ENCODE measurements around the gene CYTH3.

CYTH3 gene

GRCh38 chr7:6165521-6166320 is 106.7 kb downstream of the CYTH3 start:
- DNase-seq (ENCODE audit: low spot score) = no peak

- no peak for DNase-seq (ENCODE audit: low spot score)
Measured at GRCh38 chr7:6165075-6165474, 107.3 kb downstream of the CYTH3 start.

- DNase-seq (ENCODE audit: low spot score) = no peak
Measured at GRCh38 chr7:6164491-6164890, 107.9 kb downstream of the CYTH3 start.

GRCh38 chr7:6164010-6164409 is 108.4 kb downstream of the CYTH3 start:
- DNase-seq (ENCODE audit: low spot score) = no peak

- DNase-seq (ENCODE audit: low spot score) = no peak
Measured at GRCh38 chr7:6163402-6163801, 109.0 kb downstream of the CYTH3 start.

- DNase-seq (ENCODE audit: low spot score) = no peak
Measured at GRCh38 chr7:6162650-6163366, 109.6 kb downstream of the CYTH3 start.

- no peak for DNase-seq (ENCODE audit: low spot score)
Measured at GRCh38 chr7:6162331-6162620, 110.1 kb downstream of the CYTH3 start.

GRCh38 chr7:6161463-6162330 is 110.7 kb downstream of the CYTH3 start:
- no peak for DNase-seq (ENCODE audit: low spot score)

- peak; percentile 69 for DNase-seq (ENCODE audit: low spot score)
Measured at GRCh38 chr7:6160191-6160623, 112.2 kb downstream of the CYTH3 start.

- no peak for DNase-seq (ENCODE audit: low spot score)
Measured at GRCh38 chr7:6159524-6160031, 112.8 kb downstream of the CYTH3 start.

GRCh38 chr7:6159097-6159483 is 113.3 kb downstream of the CYTH3 start:
- no peak for DNase-seq (ENCODE audit: low spot score)

- DNase-seq (ENCODE audit: low spot score) = no peak
Measured at GRCh38 chr7:6158424-6159096, 113.9 kb downstream of the CYTH3 start.

- no peak for DNase-seq (ENCODE audit: low spot score)
Measured at GRCh38 chr7:6157685-6158423, 114.6 kb downstream of the CYTH3 start.

- DNase-seq (ENCODE audit: low spot score) = no peak
Measured at GRCh38 chr7:6156734-6157133, 115.7 kb downstream of the CYTH3 start.

- DNase-seq (ENCODE audit: low spot score) = no peak
Measured at GRCh38 chr7:6155596-6155995, 116.8 kb downstream of the CYTH3 start.

GRCh38 chr7:6154542-6155404 is 117.7 kb downstream of the CYTH3 start:
- DNase-seq (ENCODE audit: low spot score) = no peak

- DNase-seq (ENCODE audit: low spot score) = no peak
Measured at GRCh38 chr7:6153646-6154541, 118.5 kb downstream of the CYTH3 start.

GRCh38 chr7:6151994-6152735 is 120.3 kb downstream of the CYTH3 start:
- DNase-seq (ENCODE audit: low spot score) = no peak

All from cerebellar cortex (tissue), 1 donor.